H1 (cell line): Measurements from ENCODE around the gene RAB35. TPM values are rescaled to one million over a fixed set of nuclear protein-coding genes. Genes with fewer than 3 reads are reported as not detected.

ENCODE experiments used
- CTCF ChIA-PET: fragments of 300-600 bp; sonication (Branson Sonifier 250); formaldehyde crosslinking; loops from one replicate; lab custom pipeline; 2021; ENCODE audit not compliant: partially characterized antibody; lab: Charles Lee
- POLR2A ChIA-PET: fragments of 300-600 bp; sonication (Branson Sonifier 250); formaldehyde crosslinking; loops from one replicate; lab custom pipeline; 2021; ENCODE audit warnings: inconsistent platforms; ENCODE audit not compliant: partially characterized antibody; lab: Charles Lee
- DNase-seq, 2 experiments: peaks; one replicate each; pipeline versions ENCODE4 v3.0.0 to v3.0.0-alpha.2; 2010 to 2022; ENCODE audit warnings: low spot score in 2 of 2, low read depth in 1 of 2, mixed read lengths in 1 of 2
- FAIRE-seq: peaks from 2 replicates; lab custom pipeline; 2011; peaks lifted over from hg19 to GRCh38; lab: Jason Lieb, UNC
- H2AFZ ChIP-seq: 2 replicates; pipeline ENCODE4 v1.8.1; 2012; ENCODE audit warnings: low read length, inconsistent platforms
- H2AK5ac ChIP-seq: 2 replicates; pipeline ENCODE4 v1.6.1; 2013; ENCODE audit warnings: low read depth, low read length
- H2BK120ac ChIP-seq: replicated peaks from 2 replicates; pipeline ENCODE3; 2013; ENCODE audit warnings: low read depth, low read length, inconsistent platforms
- H2BK12ac ChIP-seq: 2 replicates; pipeline ENCODE4 v1.6.1; 2013; ENCODE audit warnings: low read depth, low read length
- H2BK15ac ChIP-seq: 2 replicates; pipeline ENCODE4 v1.6.1; 2013; ENCODE audit warnings: low read length
- H2BK20ac ChIP-seq: 2 replicates; pipeline ENCODE4 v1.6.1; 2013; ENCODE audit warnings: low read length
- H2BK5ac ChIP-seq: 2 replicates; pipeline ENCODE4 v1.6.1; 2013; ENCODE audit warnings: low read depth, low read length
- H3K14ac ChIP-seq: 2 replicates; pipeline ENCODE4 v1.6.1; 2013; ENCODE audit warnings: inconsistent platforms; ENCODE audit not compliant: insufficient read length
- H3K18ac ChIP-seq: 2 replicates; pipeline ENCODE4 v1.6.1; 2013; ENCODE audit warnings: low read length; ENCODE audit errors: extremely low read depth
- H3K23ac ChIP-seq: 2 replicates; pipeline ENCODE4 v1.6.1; 2013; ENCODE audit warnings: inconsistent platforms; ENCODE audit not compliant: insufficient read length
- H3K23me2 ChIP-seq: 2 replicates; pipeline ENCODE4 v1.6.1; 2013; ENCODE audit warnings: low read depth, low read length
- H3K27ac ChIP-seq: 2 replicates; pipeline ENCODE4 v1.6.1; 2011; ENCODE audit warnings: low read depth, low read length, inconsistent platforms
- H3K27me3 ChIP-seq, 4 experiments: replicated peaks in 1 of 4; 1 replicate in 1 of 4; 2 replicates in 3 of 4; pipeline versions ENCODE4 v1.6.1 to v1.8.1; 2011 to 2013; ENCODE audit warnings: low read length in 3 of 4, mild to moderate bottlenecking in 3 of 4, inconsistent platforms in 2 of 4, mixed read lengths in 2 of 4, moderate library complexity in 1 of 4; ENCODE audit not compliant: control insufficient read depth in 3 of 4, insufficient read depth in 3 of 4; ENCODE audit errors: extremely low read depth in 1 of 4
- H3K36me3 ChIP-seq, 4 experiments: 2 replicates each; pipeline versions ENCODE4 v1.6.1 to v1.8.1; 2011 to 2013; ENCODE audit warnings: mild to moderate bottlenecking in 4 of 4, low read length in 3 of 4, moderate library complexity in 2 of 4, control low read depth in 1 of 4, inconsistent platforms in 1 of 4; ENCODE audit not compliant: insufficient read depth in 4 of 4, control insufficient read depth in 2 of 4
- H3K4ac ChIP-seq: replicated peaks from 2 replicates; pipeline ENCODE3; 2013; ENCODE audit warnings: low read length, low read depth, mixed read lengths, inconsistent platforms; ENCODE audit not compliant: insufficient read length
- H3K4me1 ChIP-seq, 4 experiments: replicated peaks in 1 of 4; 1 replicate in 1 of 4; 2 replicates in 3 of 4; pipeline versions ENCODE4 v1.6.1 to v1.8.1; 2011 to 2013; ENCODE audit warnings: low read length in 3 of 4, inconsistent platforms in 2 of 4, mixed read lengths in 1 of 4; ENCODE audit not compliant: insufficient read depth in 4 of 4, control insufficient read depth in 3 of 4
- H3K4me2 ChIP-seq, 2 experiments: 2 replicates each; pipeline versions ENCODE4 v1.6.1 to v1.8.1; 2011 to 2013; ENCODE audit warnings: low read depth in 2 of 2, low read length in 2 of 2, control low read depth in 1 of 2, inconsistent platforms in 1 of 2, mild to moderate bottlenecking in 1 of 2; ENCODE audit not compliant: insufficient read depth in 1 of 2
- H3K4me3 ChIP-seq, 4 experiments: fragments of 200-600, 300-600 bp in 1 of 4; sonication (generic), shearing (Covaris generic), sonication (Bioruptor Twin) in 1 of 4; 2 replicates each; pipeline versions ENCODE4 v1.5.1 to v1.8.1; 2011 to 2016; ENCODE audit warnings: low read length in 4 of 4, low read depth in 3 of 4, control low read depth in 2 of 4, inconsistent platforms in 2 of 4, mild to moderate bottlenecking in 2 of 4, mixed read lengths in 1 of 4, moderate library complexity in 1 of 4; ENCODE audit not compliant: insufficient read depth in 2 of 4; ENCODE audit errors: extremely low read depth in 1 of 4
- H3K56ac ChIP-seq: replicated peaks from 2 replicates; pipeline ENCODE3; 2013; ENCODE audit warnings: low read depth, mild to moderate bottlenecking, mixed read lengths, low read length, inconsistent platforms; ENCODE audit not compliant: insufficient read length
- H3K79me1 ChIP-seq: 2 replicates; pipeline ENCODE4 v1.6.1; 2013; ENCODE audit warnings: low read depth, low read length, control low read depth
- H3K79me2 ChIP-seq, 2 experiments: 2 replicates each; pipeline versions ENCODE4 v1.6.1 to v1.8.1; 2012 to 2013; ENCODE audit warnings: low read length in 2 of 2, mild to moderate bottlenecking in 2 of 2, inconsistent platforms in 1 of 2; ENCODE audit not compliant: insufficient read depth in 2 of 2, control insufficient read depth in 1 of 2
- H3K9ac ChIP-seq, 4 experiments: replicated peaks in 1 of 4; 1 replicate in 1 of 4; 2 replicates in 3 of 4; pipeline versions ENCODE4 v1.6.1 to v1.8.1; 2011 to 2013; ENCODE audit warnings: low read depth in 3 of 4, low read length in 3 of 4, control low read depth in 2 of 4, mild to moderate bottlenecking in 2 of 4, moderate library complexity in 2 of 4, inconsistent platforms in 1 of 4; ENCODE audit errors: extremely low read depth in 1 of 4
- H3K9me3 ChIP-seq, 2 experiments: 2 replicates each; pipeline versions ENCODE4 v1.6.1 to v1.8.1; 2012 to 2013; ENCODE audit warnings: mild to moderate bottlenecking in 2 of 2, moderate library complexity in 2 of 2, control low read depth in 1 of 2, inconsistent platforms in 1 of 2, low read depth in 1 of 2, low read length in 1 of 2, mixed read lengths in 1 of 2; ENCODE audit not compliant: insufficient read depth in 2 of 2
- H4K20me1 ChIP-seq, 2 experiments: replicated peaks in 1 of 2; 2 replicates each; pipeline versions ENCODE3 to v1.8.1; 2011 to 2013; ENCODE audit warnings: inconsistent platforms in 2 of 2, low read length in 2 of 2, mild to moderate bottlenecking in 1 of 2; ENCODE audit not compliant: insufficient read depth in 2 of 2, control insufficient read depth in 1 of 2
- H4K5ac ChIP-seq: 2 replicates; pipeline ENCODE4 v1.6.1; 2013; ENCODE audit warnings: low read length, low read depth, mixed read lengths, inconsistent platforms; ENCODE audit not compliant: insufficient read length
- H4K8ac ChIP-seq: 2 replicates; pipeline ENCODE4 v1.8.0; 2013; ENCODE audit warnings: mild to moderate bottlenecking, moderate library complexity, low read length, inconsistent platforms; ENCODE audit not compliant: insufficient read depth; ENCODE audit errors: extremely low read depth
- H4K91ac ChIP-seq: replicated peaks from 2 replicates; pipeline ENCODE3; 2013; ENCODE audit warnings: low read length, mixed read lengths, inconsistent platforms; ENCODE audit not compliant: insufficient read length
- BACH1 ChIP-seq: IDR thresholded peaks from 2 replicates; pipeline ENCODE4 v1.6.1; 2012; ENCODE audit warnings: low read length, improper control_type of control experiment
- CTCF ChIP-seq, 3 experiments: IDR thresholded peaks; 1 replicate in 2 of 3; 2 replicates in 1 of 3; pipeline versions ENCODE4 v1.5.1 to v1.6.1; 2011; ENCODE audit warnings: low read length in 3 of 3, mild to moderate bottlenecking in 3 of 3, inconsistent platforms in 2 of 3, low read depth in 1 of 3, moderate library complexity in 1 of 3; ENCODE audit not compliant: insufficient read depth in 1 of 3; ENCODE audit errors: control extremely low read depth in 1 of 3
- EP300 ChIP-seq, 2 experiments: IDR thresholded peaks; 1 replicate in 1 of 2; 2 replicates in 1 of 2; pipeline ENCODE4 v1.6.1; 2011 to 2012; ENCODE audit warnings: low read depth in 2 of 2, low read length in 2 of 2, mild to moderate bottlenecking in 2 of 2, borderline replicate concordance in 1 of 2, inconsistent platforms in 1 of 2, moderate library complexity in 1 of 2
- JUN ChIP-seq: IDR thresholded peaks from 2 replicates; pipeline ENCODE4 v1.6.1; 2011; ENCODE audit warnings: low read depth, mild to moderate bottlenecking, improper control_type of control experiment, low read length
- SAP30 ChIP-seq: fragments of 300-600 bp; sonication (generic); IDR thresholded peaks from 2 replicates; pipeline ENCODE4 v1.7.1; 2012; ENCODE audit warnings: low read length, moderate library complexity, mild to moderate bottlenecking, inconsistent platforms; ENCODE audit not compliant: insufficient read depth, insufficient replicate concordance
- WGBS, 2 experiments: shearing (Covaris generic) in 1 of 2; methylation state at CpG; one replicate each; pipeline versions ENCODE4 v1.1.6 to v1.1.7; 2013 to 2015; ENCODE audit warnings: low lambda C conversion rate in 2 of 2, mixed read lengths in 2 of 2, inconsistent platforms in 1 of 2, low coverage in 1 of 2, missing lambda C conversion rate in 1 of 2; ENCODE audit not compliant: insufficient replicate concordance in 2 of 2, insufficient coverage in 1 of 2, insufficient read length in 1 of 2; ENCODE audit errors: extremely low coverage in 1 of 2, missing lambda C conversion rate in 1 of 2; 5-methylcytosine and 5-hydroxymethylcytosine counted together
- polyA plus RNA-seq, 7 experiments: library from polyadenylated mRNA; depleted of rRNA in 3 of 7; stranded (reverse) in 5 of 7; unstranded in 2 of 7; fragments of >200 nt in 5 of 7; fragments of 200-250 nt in 2 of 7; gene quantifications; 1 replicate in 5 of 7; 2 replicates in 1 of 7; 4 replicates in 1 of 7; pipeline versions ENCODE4 v1.2.1 to v1.2.3, GENCODE V29; 2011 to 2013; ENCODE audit warnings: missing spikeins in 2 of 7, mixed read lengths in 2 of 7
- total RNA-seq: library from RNA; stranded (reverse); fragmentation: NEBNext Ultra II Directional; extraction: Animal tissue kit (Norgen Biotek cat#: 25700); gene quantifications from 2 replicates; pipeline ENCODE4 v1.2.1, GENCODE V29; 2021

RAB35 gene
- total and polyA plus RNA-seq, 2 of the 8 experiments (the other 6 are each of a cell fraction or from before 2014, with no cell fraction given), result 33.4 to 39.0 TPM

GRCh38 chr12:120110550-120111501 lies 5.7 kb downstream of the RAB35 start:
- H3K4me2 ChIP-seq, result no peak overlapping the region
- peaks cover 18% of the 10 kb centered on the region for H3K79me1 ChIP-seq
- H2BK120ac ChIP-seq, result no peak overlapping the region
- H3K9ac ChIP-seq, result no peak overlapping the region; a peak in 1 of 7 replicates
- peaks cover 0 to 78% of the 10 kb centered on the region in 2 experiments; a peak in 3 of 4 replicates for H3K79me2 ChIP-seq
- peaks cover 2% of the 10 kb centered on the region for H3K23me2 ChIP-seq
- H3K4me1 ChIP-seq, result peaks cover 8 to 17% (median 11%) of the 10 kb centered on the region in 4 experiments
- peak in 1 of 2 experiments; percentile 61 for DNase-seq
- H3K18ac ChIP-seq, result no peak overlapping the region; the same call in 1 of the 2 replicates
- H3K9me3 ChIP-seq, result no peaks in the 10 kb centered on the region
- ChIA-PET POLR2A (interaction anchor here (0.5 to 2.7 kb wide), 13 partner anchors 8 to 182 kb away, joined by 3 to 15 read pairs (median 5); partner anchors contain the start of genes RNU4-1 and RPLP0), CTCF (interaction anchor here (0.8 to 1.0 kb wide), 2 partner anchors 27 to 48 kb away, joined by 3 read pairs; no protein-coding TSS in a partner anchor)
- H3K27me3 ChIP-seq, result no peaks in the 10 kb centered on the region
- peaks cover 6 to 9% of the 10 kb centered on the region in 2 experiments for H4K20me1 ChIP-seq
- H3K27ac ChIP-seq, result peak overlapping the region; percentile 30
- no peak for FAIRE-seq
- H3K56ac ChIP-seq, result no peak overlapping the region
- no peak overlapping the region for H4K5ac ChIP-seq
- H3K23ac ChIP-seq, result no peak overlapping the region
- 0 out of 2 replicates have a peak overlapping the region, but pooled peaks have one; percentile 61 for H2BK15ac ChIP-seq
- H3K4ac ChIP-seq, result no peak overlapping the region
- no peak overlapping the region for H3K14ac ChIP-seq
- H4K91ac ChIP-seq, result no peak overlapping the region
- no peak overlapping the region; the same call in 1 of the 2 replicates for H4K8ac ChIP-seq
- peak overlapping the region; percentile 32; the same call in 1 of the 2 replicates for H2AK5ac ChIP-seq
- H2AFZ ChIP-seq, result no peak overlapping the region
- peak overlapping the region; percentile 78; the same call in 1 of the 2 replicates for H2BK5ac ChIP-seq
- peaks cover 0 to 4% (median 2%) of the 10 kb centered on the region in 4 experiments; a peak in 2 of 8 replicates for H3K36me3 ChIP-seq
- no peak overlapping the region for H3K4me3 ChIP-seq
- H2BK20ac ChIP-seq, result no peak overlapping the region
- 80% methylated on average over 26 of the region's 26 CpGs; no CpG with 5 or more reads in 1 of the 2 experiments for WGBS, 2 experiments
- peak overlapping the region; percentile 68; the same call in 1 of the 2 replicates for H2BK12ac ChIP-seq
- TF ChIP-seq SAP30 (no peak), EP300 (IDR thresholded peaks at IDR 0.05; ENCODE audit: borderline replicate concordance in 1 of 2, low read depth in 2 of 2, low read length in 2 of 2) (no peak), JUN (no peak), BACH1 (0 out of 2 replicates have a peak, but pooled peaks have one; percentile 7), CTCF (IDR thresholded peaks at IDR 0.05; ENCODE audit: control extremely low read depth in 1 of 3, insufficient read depth in 1 of 3, low read depth in 1 of 3, low read length in 3 of 3) (no peak)
